Measurements from ENCODE around the gene ABAT.

Gene ABAT

GRCh38 chr16:8788578-8789172, 114.3 kb downstream of the ABAT start:
- no peak for TF ChIP-seq CTCF (conservative IDR thresholded peaks at IDR 0.05; ENCODE audit: low read depth)
- CTCF ChIA-PET, result no interaction called here
- no peak overlapping the region for H3K27ac ChIP-seq
- no peak for DNase-seq (ENCODE audit: low spot score)
- POLR2A ChIA-PET (ENCODE audit: low non-redundant PET), result no interaction called here

GRCh38 chr16:8795091-8795490, 120.7 kb downstream of the ABAT start:
- no peak for TF ChIP-seq CTCF (conservative IDR thresholded peaks at IDR 0.05; ENCODE audit: low read depth)
- no peak for DNase-seq (ENCODE audit: low spot score)
- POLR2A ChIA-PET (ENCODE audit: low non-redundant PET), result no interaction called here
- no peak overlapping the region for H3K27ac ChIP-seq
- CTCF ChIA-PET, result no interaction called here

- no peak for DNase-seq (ENCODE audit: low spot score)
- TF ChIP-seq CTCF (conservative IDR thresholded peaks at IDR 0.05; ENCODE audit: low read depth), result no peak
- ChIA-PET POLR2A (ENCODE audit: low non-redundant PET) (no interaction called here), CTCF (no interaction called here)
- no peak overlapping the region for H3K27ac ChIP-seq
These were observed 121.4 kb downstream of the ABAT start for GRCh38 chr16:8795818-8796217.

- DNase-seq (ENCODE audit: low spot score), result no peak
- POLR2A ChIA-PET (ENCODE audit: low non-redundant PET), result interaction anchor here (1.0 kb wide), 1 partner anchor 72 kb away, joined by 5 read pairs; the partner anchor contains the start of gene CARHSP1
- CTCF ChIA-PET, result no interaction called here
These were observed 122.3 kb downstream of the ABAT start for GRCh38 chr16:8796469-8797363.

GRCh38 chr16:8797364-8798173, 123.2 kb downstream of the ABAT start, which contains the start of the genes PMM2 and TMEM186:
PMM2 (plus strand) TSS chr16:8797839; CDS start chr16:8797883, 44 bp downstream.
TMEM186 (minus strand) TSS chr16:8797639; CDS start chr16:8797614, 25 bp downstream.
- peak within 1 kb of the TSS; percentile 72 for H3K27ac ChIP-seq
- ChIA-PET POLR2A (ENCODE audit: low non-redundant PET) (interaction anchor here (0.6 to 1.0 kb wide), 2 partner anchors 71 to 73 kb away, joined by 3 to 5 read pairs; partner anchors contain the start of gene CARHSP1), CTCF (interaction anchor here (1.0 kb wide), 1 partner anchor 82 kb away, joined by 3 read pairs; no protein-coding TSS in a partner anchor)
- peak; percentile 98 for DNase-seq (ENCODE audit: low spot score)
- TF ChIP-seq CTCF (conservative IDR thresholded peaks at IDR 0.05; ENCODE audit: low read depth), result no peak

More at GRCh38 chr16:8796469-8797363, 122.3 kb downstream of the ABAT start:
- peak overlapping the region; percentile 72 for H3K27ac ChIP-seq
- no peak for TF ChIP-seq CTCF (conservative IDR thresholded peaks at IDR 0.05; ENCODE audit: low read depth)

GRCh38 chr16:8798174-8798527, 123.7 kb downstream of the ABAT start:
- ChIA-PET POLR2A (ENCODE audit: low non-redundant PET) (interaction anchor here (0.6 kb wide), 1 partner anchor 73 kb away, joined by 3 read pairs; no protein-coding TSS in a partner anchor), CTCF (interaction anchor here (1.0 kb wide), 1 partner anchor 82 kb away, joined by 3 read pairs; no protein-coding TSS in a partner anchor)
- peak overlapping the region; percentile 72 for H3K27ac ChIP-seq
- TF ChIP-seq CTCF (conservative IDR thresholded peaks at IDR 0.05; ENCODE audit: low read depth), result no peak
- DNase-seq (ENCODE audit: low spot score), result peak; percentile 37
